RWPE1 (cell line): ENCODE measurements around the gene MOV10.

ENCODE experiments used
- CTCF ChIA-PET: fragments of 350-600 bp; sonication (Branson Sonifier 250); formaldehyde crosslinking; extraction: SDS; loops from one replicate; lab custom pipeline; 2021; lab: Yijun Ruan, JAX
- POLR2A ChIA-PET: fragments of 400-600 bp; formaldehyde crosslinking; extraction: SDS; loops from one replicate; lab custom pipeline; 2020; ENCODE audit warnings: antibody characterized with exemption; ENCODE audit not compliant: low non-redundant PET; lab: Yijun Ruan, JAX
- DNase-seq: peaks from one replicate; pipeline ENCODE4 v3.0.0; 2012; ENCODE audit warnings: low spot score
- H3K27ac ChIP-seq: fragments of 450-650 bp; 2 replicates; pipeline ENCODE4 v1.5.1; 2017
- TF ChIP-seq, protein P1 (sequence below): fragments of 450-650 bp; conservative IDR thresholded peaks from 2 replicates; pipeline ENCODE4 v1.5.1; 2017; ENCODE audit warnings: low read depth, mild to moderate bottlenecking

The MOV10 gene

GRCh38 chr1:112694363-112694929 lies 20.0 kb downstream of the MOV10 start:
- no peak for DNase-seq
- ChIA-PET CTCF (no interaction called here), POLR2A (no interaction called here)
- no peak overlapping the region for H3K27ac ChIP-seq
- TF ChIP-seq, protein P1, sequence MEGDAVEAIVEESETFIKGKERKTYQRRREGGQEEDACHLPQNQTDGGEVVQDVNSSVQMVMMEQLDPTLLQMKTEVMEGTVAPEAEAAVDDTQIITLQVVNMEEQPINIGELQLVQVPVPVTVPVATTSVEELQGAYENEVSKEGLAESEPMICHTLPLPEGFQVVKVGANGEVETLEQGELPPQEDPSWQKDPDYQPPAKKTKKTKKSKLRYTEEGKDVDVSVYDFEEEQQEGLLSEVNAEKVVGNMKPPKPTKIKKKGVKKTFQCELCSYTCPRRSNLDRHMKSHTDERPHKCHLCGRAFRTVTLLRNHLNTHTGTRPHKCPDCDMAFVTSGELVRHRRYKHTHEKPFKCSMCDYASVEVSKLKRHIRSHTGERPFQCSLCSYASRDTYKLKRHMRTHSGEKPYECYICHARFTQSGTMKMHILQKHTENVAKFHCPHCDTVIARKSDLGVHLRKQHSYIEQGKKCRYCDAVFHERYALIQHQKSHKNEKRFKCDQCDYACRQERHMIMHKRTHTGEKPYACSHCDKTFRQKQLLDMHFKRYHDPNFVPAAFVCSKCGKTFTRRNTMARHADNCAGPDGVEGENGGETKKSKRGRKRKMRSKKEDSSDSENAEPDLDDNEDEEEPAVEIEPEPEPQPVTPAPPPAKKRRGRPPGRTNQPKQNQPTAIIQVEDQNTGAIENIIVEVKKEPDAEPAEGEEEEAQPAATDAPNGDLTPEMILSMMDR, result no peak

DNA sequence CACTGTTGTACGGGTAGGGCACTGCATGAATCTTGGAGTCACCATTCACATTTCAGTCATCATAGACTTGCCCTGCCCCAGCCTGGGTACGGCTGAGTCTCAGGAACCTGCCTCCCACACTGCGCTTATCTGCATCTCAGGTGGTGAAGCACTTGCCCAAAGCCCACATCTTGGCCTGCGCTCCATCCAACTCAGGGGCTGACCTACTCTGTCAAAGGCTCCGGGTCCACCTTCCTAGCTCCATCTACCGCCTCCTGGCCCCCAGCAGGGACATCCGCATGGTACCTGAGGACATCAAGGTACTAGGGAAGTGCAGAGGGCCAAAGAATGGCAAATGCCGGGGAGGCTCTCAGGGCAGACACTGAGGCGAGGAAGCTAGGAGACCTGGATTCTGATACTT lies 20.8 kb downstream of the MOV10 start:
- TF ChIP-seq, protein P1, result no peak
- DNase-seq, result no peak
- ChIA-PET POLR2A (no interaction called here), CTCF (no interaction called here)
- H3K27ac ChIP-seq, result no peak overlapping the region

- POLR2A ChIA-PET, result no interaction called here
- peak overlapping the region; percentile 22; the same call in 1 of the 2 replicates for H3K27ac ChIP-seq
- no peak for DNase-seq
- TF ChIP-seq, protein P1, result no peak
- CTCF ChIA-PET, result no interaction called here
Observed at GRCh38 chr1:112696578-112697314, 22.3 kb downstream of the MOV10 start.

DNA sequence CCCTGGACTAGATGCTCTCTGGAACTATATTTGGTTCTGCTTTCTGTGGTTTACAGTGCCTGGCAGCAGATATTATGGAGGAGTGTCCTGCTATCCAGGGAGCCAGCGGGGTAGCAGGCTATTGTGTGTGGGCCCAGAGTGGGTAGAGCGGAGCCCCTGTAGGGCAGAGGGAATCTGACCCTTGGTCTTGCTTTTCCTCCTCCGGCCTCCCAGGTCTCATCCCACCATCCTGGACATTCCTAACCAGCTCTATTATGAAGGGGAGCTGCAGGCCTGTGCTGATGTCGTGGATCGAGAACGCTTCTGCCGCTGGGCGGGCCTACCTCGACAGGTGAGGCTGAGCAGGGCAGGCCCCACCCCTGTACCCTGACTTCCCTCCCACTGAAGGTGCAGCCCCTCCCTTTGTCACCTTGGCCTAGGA lies 23.3 kb downstream of the MOV10 start:
- POLR2A ChIA-PET, result interaction anchor here (1.0 kb wide), 1 partner anchor 23 kb away, joined by 4 read pairs; no protein-coding TSS in a partner anchor
- no peak for DNase-seq
- H3K27ac ChIP-seq, result peak overlapping the region; percentile 96
- CTCF ChIA-PET, result interaction anchor here (0.6 to 1.2 kb wide), 2 partner anchors 10 to 203 kb away, joined by 3 read pairs; no protein-coding TSS in a partner anchor
- TF ChIP-seq, protein P1, result no peak

GRCh38 chr1:112698366-112699310 lies 24.2 kb downstream of the MOV10 start:
- ChIA-PET CTCF (interaction anchor here (0.6 to 1.2 kb wide), 3 partner anchors 9 to 203 kb away, joined by 3 read pairs; no protein-coding TSS in a partner anchor), POLR2A (interaction anchor here (1.0 kb wide), 1 partner anchor 24 kb away, joined by 4 read pairs; no protein-coding TSS in a partner anchor)
- peak overlapping the region; percentile 96 for H3K27ac ChIP-seq
- TF ChIP-seq, protein P1, result no peak
- DNase-seq, result no peak
